ENCODE results near the gene ABCA6.
A peak's percentile ranks its signal among the peaks of the same experiment; 100 is the strongest.
"Not testable (repeated sequence)": the region's sequence is repeated elsewhere in the genome, so short reads cannot be mapped to it uniquely, and the experiment has no call there.

Gene ABCA6

DNA sequence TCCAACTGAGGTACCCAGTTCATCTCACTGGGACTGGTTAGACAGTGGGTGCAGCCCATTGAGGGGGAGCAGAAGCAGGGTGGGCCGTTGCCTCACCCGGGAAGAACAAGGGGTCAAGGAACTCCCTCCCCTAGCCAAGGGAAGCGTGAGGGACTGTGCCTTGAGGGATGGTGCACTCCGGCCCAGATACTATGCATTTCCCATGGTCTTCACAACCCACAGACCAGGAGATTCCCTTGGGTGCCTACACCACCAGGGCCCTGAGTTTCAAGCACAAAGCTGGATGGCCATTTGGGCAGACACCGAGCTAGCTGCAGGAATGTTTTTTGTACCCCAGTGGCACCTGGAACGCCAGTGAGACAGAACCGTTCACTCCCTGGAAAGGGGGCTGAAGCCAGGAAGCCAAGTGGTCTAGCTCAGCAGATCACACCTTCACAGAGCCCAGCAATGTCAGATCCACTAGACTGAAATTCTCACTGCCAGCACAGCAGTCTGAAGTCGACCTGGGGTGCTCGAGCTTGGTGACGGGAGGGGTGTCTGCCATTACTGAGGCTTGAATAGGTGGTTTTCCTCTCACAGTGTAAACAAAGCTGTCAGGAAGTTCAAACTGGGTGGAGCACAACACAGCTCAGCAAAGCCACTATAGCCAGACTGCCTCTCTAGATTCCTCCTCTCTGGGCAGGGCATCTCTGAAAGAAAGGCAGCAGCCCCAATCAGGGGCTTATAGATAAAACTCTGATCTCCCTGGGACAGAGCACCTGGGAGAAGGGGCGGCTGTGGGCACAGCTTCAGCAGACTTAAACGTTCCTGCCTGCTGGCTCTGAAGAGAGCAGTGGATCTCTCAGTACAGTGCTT lies 71.1 kb downstream of the ABCA6 start:
- DNase-seq: not testable (repeated sequence)

DNA sequence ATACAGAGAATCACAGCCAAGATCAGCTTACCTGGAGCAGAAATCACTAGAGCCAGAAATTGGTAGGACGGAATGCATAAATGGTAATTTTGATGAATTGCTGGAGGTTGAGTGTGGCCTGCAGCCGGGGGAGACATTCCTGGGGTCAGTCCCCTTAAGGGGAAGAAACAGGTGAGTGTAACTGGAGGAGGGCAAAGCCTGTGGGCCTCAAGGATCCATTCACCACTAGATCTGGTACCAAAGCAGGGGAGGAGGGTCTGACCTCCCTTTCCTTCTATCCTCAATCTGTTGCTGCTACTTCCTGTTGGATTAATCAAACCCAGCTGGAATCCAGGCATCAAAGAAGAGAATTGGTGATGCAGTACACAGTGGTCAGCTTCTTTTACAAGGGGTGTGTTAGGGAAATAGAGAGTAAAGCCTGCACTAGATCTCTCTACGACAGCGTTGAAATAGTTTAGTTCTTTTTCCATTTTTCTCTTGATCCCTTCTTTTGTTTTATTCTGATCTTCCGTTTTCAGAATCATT lies 72.4 kb downstream of the ABCA6 start:
- no peak for DNase-seq

DNA sequence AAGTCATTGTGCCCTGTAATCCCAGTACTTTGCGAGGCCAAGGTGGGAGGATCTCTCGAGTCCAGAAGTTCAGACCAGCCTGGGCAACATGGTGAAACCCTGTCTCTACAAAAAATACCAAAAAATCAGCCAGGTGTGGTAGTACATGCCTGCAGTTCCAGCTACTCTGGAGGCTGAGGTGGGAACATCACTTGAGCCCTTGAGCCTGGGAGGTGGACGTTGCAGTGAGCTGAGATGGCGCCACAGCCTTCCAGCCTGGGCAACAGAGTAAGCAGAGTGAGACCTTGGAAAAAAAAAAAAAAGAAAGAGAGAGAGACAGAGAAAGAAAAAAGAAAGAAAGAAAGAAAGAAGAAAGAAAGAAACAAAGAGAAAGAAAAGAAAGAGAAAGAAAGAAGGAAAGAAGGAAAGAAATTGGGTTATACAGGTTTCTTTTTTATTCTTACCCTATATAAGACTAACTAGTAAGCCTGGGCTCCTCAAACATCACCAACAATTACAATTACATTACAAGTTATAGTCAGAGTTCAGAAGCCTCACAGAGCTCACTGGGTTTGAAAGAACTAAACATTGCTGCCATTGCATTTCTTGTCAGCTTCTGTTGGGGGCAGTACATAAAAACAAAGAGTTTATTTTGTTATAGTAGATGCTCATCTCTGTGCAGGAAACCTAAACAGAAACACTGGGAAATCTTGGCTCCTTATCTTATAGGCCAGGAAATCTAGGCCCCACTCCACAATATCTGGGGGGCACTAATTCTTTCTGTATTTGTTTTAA lies 74.2 kb downstream of the ABCA6 start:
- DNase-seq: no peak

DNA sequence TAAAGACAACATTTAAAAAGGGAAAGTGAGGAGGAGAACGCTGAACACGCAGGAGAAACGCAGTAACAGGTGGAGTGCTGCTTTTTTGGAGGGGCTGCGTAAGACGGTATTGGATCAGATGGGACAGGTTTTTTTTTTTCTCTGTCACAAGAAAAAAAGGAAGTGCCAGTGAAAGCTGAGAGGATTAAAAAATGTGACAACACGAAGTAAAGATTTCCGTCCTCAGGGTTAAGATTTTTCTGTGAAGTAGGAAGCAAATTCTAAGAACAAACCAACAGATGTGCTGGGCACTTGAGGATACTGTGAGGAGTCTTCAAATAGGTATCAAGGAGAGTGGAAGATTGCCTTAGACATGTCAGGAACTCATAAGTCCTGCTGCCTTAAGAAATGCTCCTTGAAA lies 75.2 kb downstream of the ABCA6 start:
- DNase-seq: no peak

DNA sequence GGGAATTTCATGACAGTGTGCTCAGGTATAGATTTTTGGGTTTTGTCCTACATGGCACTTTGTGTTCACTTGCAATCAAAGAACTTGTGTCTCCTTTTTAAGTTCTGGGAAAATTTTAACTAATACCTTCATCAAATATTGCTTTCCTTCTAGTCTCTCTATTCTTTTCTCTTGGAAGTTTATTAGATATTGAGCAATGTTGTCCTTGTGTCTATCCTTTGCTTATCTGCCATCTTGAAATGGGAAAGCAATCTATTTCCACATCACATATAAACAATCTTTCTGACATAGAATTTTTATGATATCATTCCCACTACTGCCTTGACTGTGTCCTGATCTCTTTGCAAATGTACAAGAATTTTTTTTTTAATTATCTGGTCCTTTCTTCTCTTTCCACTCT lies 76.6 kb downstream of the ABCA6 start:
- no peak for DNase-seq

DNA sequence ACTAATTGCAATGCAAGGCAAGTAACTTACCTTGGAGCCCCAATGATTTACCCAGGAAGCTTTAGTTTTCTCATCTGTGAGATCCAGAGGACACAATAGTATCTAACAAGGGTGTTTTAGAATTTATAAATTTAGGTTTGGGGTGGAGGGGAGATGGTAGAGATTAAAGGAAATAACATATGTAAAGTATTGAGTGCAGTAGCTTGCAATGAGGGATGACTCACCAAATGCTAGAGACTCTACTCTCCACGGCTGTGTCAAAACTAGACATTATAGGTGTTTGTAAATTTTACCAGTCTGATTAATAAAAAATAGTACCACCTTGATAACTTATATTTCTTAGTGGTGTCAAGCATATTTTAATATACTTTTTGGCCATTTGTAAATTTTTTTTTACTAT lies 77.2 kb downstream of the ABCA6 start:
- no peak for DNase-seq

DNA sequence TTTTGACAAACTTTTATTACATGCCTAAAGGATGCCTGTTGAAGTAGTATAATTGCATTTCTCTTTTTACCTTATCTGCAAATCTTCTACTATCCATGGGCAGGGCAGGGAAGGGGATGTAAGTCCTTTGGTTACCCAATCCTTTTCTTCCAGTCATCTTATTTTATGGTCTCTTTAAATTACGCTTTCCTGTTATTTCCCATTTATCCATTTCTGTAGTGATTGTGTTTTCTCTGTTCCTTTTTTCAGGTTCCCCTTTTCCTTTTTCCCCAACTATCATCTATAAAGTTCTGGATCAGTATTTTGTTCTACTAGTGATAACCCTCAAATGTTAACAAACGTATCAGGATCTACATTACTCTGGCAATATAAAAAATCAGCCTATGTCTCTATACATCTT lies 77.7 kb downstream of the ABCA6 start:
- no peak for DNase-seq

DNA sequence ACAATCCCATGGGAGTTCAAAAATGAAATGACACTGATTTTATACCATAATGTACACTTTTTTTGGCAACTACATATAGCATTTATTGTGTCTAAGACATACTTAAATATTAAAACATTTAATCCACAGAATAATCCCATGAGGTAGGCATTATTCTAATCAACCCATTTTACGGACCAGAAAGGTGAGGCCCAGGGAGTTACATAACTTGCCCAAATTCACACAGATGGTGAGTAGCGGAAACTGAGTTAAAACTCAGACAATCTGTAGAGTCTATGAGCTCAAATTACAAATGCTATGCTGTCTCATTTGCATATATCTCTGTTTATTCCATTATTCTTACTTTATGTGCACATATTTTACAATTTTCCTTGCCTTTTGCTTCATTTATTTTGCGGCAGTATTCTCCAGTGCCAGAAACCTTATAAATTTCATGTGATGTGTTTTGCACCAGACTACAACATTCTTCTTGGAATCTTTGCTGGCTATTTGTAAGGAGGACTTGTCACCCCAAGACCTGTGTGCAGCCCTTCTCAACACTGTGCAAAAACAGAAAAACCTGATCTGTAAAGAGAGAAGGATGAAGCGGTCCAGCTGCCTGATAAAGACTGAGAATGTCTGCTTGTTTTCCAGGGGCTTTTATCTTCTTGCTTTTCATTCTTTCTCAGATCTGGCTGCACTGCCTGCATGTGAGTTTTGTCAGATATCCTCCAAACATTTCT lies 78.7 kb downstream of the ABCA6 start:
- DNase-seq: no peak

DNA sequence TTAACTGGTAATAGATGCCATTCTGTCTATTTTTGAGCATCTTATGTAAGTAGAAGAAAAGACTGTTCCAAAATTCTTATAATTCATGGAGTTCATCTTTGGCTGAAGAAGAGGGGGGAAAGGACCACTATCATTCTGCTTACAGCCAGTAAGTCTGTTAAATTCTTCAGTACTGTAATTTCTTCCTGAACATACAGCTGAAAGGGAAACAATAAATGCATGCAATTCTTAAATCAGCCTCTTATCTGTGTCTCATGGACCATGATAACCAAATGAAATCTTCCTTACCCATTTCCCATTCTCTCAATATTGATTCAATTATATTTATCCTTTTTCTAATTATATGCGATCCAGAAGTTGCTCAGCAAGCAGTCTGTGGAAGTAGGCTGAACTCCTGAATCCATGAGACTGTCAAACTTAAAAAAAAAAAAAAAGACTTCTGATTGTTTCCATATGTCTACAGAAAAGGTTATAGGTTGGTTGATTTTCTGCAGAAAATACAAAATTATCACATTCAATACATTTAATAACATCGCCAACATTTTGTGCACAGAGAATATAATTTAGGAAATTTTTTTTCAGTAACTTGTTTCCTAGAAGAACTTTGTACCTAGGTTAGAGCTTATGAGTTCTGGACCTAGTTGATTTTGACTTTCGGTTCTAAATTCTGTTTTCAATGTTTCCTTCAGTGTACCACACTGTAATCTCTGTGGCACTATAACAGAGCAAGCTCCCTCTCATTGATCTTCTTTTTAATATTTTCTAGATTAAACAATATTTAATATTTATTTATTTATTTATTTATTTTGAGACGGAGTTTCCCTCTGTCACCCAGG lies 79.8 kb downstream of the ABCA6 start:
- no peak for DNase-seq

DNA sequence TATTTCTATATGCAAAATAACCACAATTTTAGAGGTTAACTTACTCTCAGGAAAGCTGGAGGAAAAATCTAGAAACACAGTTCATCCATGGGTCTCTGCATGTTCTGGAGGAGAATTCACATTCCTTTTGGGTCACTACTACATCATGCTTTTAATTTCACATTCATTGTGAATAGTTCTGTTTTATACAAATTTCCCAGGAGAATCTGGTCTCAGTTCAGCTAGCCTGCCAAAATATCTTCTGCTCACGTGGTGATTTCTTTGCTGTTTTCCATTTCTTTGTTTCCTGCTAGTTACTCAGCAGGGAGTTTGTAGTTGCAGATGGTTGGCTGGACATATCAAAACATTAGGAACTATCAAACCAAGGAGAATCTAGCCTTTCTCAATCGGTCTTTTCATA lies 80.9 kb downstream of the ABCA6 start, which contains the start of gene ABCA9:
TSS of gene ABCA9 (minus strand) at position 106 of the 400 bp plus-strand sequence. CDS start 9,801 bp downstream, outside the sequence.
- DNase-seq: no peak

DNA sequence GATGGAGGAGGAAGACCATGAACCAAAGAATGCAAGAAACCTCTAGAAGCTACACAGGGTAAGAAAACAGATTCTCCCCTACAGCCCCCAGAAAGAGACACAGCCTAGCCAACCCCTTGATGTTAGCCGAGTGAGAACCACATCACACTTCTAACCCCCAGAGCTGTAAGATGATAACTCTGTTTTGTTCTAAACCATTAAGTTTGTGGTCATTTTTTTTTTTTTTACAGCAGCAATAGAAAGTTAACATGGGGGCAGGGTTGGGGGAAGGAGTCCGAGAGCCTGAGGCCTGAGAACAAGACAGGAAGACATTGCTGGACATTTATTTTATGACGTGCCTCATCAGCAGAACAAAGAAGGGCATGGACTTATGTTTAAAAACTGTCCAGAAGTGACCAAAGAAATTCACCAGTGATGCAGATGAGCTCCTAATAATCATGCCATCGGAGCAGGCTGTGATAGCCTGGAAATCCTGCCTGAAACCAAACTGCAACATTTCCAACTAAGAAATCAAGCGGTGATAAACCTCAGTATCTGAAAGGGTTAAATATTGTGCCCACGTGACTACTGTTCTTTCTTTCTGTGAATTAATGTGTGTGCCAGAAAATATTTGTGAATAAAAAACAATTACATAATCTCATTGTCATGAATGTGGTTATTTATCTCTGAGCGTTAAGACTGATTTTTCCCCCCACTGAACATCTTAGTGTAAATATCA lies 82.1 kb downstream of the ABCA6 start:
- no peak for DNase-seq

DNA sequence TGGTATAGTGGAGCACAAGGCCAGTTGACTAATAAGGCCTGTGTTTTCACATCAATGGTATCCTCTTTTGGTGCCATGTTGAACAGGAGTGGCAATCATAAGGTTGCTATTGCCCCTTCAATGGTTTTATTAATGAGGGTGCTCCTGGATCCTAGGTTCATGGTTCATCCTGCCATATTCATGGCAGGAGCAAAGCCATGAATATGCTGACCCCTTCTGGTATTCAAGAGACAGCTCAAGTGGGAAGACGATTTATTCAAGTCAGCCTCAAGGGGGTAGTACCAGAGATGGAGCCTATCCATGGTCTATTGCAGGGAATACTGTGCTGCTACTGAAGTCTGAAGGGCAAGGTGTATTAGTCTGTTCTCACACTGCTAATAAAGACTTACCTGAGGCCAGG lies 83.5 kb downstream of the ABCA6 start:
- DNase-seq: no peak

DNA sequence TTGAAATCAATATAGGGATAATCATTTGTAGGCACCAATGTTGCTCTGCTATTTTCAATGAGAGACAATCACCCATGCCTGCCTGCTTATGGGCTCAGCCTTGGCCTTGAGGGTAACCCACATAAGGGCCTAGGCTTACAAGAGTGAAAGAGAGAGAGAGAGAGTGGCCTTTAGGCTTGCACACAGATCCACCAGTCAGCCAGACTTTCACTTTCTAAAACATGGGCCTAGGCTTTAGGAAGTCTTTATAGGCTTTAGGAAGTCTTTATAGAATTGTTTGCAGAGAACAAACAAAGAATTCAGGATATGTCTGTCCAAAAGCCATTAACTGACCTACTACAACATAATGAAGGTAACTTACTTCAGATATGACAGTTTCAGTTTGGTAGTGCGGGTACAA lies 84.4 kb downstream of the ABCA6 start:
- DNase-seq: no peak

DNA sequence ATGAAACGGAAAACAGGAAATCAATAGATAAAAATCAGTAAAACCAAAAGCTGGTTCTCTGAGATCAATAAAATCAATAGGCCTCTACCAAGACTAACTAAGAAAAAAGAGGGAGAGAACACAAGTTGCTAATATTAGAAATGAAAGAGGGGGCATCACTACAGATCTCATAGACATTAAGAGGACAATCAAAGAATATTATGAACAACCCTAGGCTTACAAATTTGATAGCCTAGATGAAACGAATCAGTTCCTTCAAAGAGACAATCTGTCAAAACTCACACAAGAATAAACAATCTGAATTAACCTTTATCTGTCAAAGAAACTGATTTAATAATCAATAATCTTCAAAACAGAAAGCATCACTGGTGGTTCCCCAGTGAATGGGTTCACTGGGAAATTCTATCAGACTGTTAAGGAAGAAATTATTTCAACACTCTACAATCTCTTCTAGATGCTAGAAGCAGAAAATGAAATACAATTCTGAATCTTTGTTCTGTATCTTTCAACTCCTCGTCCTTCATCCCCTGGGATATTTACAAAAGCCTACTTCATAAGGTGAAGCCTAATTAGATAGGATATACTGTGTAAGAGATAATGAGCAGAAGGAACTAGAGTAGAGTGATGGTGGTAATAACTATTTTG lies 85.4 kb downstream of the ABCA6 start:
- no peak for DNase-seq

DNA sequence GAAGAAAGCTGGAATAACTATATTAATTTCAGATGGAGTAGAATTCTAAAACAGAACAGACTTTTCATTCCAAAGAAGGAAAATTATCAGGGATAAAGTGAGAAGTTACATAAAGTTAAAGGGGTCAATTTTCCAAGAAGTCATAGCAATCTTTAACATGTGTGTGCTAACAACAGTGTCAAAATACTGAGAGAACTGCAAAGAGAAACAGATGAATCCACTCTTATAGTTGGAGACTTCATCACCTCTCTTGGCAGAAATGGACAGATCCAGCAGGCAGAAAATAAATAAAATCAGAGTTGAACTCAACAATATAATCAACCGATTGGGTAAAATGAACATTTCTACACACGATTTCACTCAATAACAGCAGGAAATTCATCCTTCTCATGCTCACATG lies 86.4 kb downstream of the ABCA6 start:
- DNase-seq: no peak

DNA sequence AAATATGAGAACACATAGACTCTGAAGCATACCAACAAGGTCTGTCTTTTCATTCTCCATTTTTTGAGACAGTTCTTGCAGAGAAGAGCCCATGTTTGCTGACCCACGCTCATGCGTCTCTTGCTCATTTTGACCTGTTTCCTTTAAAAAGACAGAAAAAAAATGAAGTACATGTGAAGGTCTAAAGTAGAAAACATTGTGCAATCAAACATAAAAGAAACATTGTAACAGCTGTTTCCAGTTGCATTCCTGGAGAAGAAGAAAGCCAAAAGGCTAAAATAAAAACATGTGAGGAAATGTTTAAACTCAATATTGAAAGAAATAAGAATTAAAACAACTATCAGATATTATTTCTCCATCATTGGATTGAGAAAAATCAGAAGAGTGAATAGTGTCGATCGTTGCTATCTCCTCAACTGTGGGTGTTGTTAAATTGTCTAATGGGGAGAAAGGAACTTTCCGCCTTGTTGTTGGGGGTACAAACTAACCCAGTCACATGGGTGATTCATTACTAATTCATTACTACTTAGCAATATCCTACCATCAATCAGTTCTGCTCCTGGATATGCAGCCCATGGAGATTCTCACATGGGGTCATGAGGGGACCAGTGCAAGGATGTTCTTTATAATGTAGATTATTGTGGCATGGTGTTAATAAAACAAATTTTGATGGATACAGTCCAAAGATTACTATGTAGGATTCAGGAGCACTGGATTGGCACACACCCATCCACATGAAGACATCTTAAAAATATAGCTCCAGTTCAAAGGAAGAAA lies 90.5 kb downstream of the ABCA6 start:
- DNase-seq: no peak

DNA sequence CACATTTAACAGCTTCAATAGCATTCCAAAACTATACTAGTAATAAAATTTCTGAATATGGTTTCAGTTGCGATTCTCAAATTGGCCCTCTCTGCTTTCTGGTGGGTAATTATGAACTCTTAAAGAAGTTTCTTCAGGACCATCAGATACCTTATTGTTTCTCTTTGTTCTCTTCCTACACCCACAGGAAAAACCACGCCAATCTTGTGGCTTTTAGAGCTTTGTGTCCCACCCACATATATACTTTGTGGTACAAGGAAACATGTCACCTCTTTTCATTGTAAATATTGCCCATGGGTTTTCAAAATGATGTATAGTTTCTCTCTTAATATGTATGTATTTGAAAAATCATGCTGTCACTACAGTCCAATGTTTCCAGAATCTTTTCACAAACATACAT lies 93.1 kb downstream of the ABCA6 start:
- no peak for DNase-seq

DNA sequence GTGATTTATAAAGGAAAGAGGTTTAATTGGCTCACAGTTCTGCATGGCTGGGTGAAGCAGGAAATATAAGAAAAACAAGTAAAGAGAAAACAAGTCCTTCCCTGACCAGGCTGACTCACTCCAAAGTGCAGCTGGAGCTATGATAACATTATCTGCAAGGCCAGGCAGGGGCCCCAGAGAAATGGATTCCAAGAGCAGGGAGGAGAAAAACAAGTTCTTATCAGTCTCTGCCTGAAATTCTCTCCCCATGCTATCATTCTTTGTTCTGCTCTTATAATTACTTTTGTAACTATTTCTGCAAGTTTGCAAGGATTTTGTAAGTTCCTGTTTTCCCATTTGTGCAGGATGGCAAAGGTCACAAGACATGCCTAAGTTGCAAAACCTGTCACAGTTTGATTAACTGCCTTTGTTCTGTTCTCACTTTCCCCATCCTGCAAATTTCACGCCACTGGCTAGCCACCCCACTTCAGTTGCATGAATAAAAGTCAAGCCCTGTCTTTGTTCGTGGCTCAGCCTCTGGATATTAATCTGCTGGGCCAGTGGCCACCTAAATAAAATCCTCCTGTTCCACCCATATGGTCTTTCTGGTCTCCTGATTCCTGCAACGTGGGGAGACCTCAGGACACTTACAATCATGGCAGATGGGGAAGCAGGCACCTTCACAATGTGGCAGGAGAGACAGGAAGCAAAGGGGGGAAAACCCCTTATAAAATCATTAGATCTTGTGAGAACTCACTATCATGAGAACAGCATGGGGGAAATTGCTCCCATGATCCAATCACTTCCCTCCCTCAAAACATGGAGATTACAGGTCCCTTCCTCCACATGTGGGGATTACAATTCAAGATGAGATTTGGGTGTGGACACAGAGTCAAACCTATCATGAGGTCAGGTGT lies 94.1 kb downstream of the ABCA6 start:
- peak in 1 of 2 experiments; percentile 62 for DNase-seq

All from SW 1271 (cell line).